ENCODE data around the gene IKZF1.

DNA sequence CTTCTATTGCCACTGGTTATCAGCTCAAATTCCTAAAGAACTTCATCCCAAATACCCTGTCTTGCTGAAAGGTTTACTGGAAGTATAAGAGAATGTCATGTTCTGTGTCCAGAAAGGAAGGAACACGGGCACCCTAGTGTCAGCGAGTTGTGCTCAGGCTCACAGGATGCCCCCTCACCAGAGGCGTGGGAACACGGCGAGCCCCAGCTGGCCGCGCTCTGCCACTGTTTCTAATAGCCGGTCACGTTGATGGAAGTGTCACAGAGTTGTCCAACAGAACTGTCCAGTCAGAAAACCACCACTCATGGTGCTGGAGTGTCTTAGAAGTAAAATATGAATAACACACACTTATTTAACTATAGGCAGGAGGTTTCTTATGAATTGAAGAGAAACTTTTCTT, 72.8 kb downstream of the IKZF1 start:
- TF ChIP-seq, protein P1, sequence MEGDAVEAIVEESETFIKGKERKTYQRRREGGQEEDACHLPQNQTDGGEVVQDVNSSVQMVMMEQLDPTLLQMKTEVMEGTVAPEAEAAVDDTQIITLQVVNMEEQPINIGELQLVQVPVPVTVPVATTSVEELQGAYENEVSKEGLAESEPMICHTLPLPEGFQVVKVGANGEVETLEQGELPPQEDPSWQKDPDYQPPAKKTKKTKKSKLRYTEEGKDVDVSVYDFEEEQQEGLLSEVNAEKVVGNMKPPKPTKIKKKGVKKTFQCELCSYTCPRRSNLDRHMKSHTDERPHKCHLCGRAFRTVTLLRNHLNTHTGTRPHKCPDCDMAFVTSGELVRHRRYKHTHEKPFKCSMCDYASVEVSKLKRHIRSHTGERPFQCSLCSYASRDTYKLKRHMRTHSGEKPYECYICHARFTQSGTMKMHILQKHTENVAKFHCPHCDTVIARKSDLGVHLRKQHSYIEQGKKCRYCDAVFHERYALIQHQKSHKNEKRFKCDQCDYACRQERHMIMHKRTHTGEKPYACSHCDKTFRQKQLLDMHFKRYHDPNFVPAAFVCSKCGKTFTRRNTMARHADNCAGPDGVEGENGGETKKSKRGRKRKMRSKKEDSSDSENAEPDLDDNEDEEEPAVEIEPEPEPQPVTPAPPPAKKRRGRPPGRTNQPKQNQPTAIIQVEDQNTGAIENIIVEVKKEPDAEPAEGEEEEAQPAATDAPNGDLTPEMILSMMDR (conservative IDR thresholded peaks at IDR 0.05; ENCODE audit: low read length), result no peak
- no peak for TF ChIP-seq EZH2phosphoT487 (IDR thresholded peaks at IDR 0.05; ENCODE audit: borderline replicate concordance)

Data from Loucy (cell line).